ENCODE results near the gene HDGFL3. TPM values are rescaled to one million over a fixed set of nuclear protein-coding genes. Genes with fewer than 3 reads are reported as not detected.
"Not testable (repeated sequence)": the region's sequence is repeated elsewhere in the genome, so short reads cannot be mapped to it uniquely, and the experiment has no call there.

The HDGFL3 gene
- 10 to 100 TPM in 2 of 3 donors, 1 to 10 TPM in 1; 3.4 to 34.4 (median 12.2) TPM for polyA plus RNA-seq

DNA sequence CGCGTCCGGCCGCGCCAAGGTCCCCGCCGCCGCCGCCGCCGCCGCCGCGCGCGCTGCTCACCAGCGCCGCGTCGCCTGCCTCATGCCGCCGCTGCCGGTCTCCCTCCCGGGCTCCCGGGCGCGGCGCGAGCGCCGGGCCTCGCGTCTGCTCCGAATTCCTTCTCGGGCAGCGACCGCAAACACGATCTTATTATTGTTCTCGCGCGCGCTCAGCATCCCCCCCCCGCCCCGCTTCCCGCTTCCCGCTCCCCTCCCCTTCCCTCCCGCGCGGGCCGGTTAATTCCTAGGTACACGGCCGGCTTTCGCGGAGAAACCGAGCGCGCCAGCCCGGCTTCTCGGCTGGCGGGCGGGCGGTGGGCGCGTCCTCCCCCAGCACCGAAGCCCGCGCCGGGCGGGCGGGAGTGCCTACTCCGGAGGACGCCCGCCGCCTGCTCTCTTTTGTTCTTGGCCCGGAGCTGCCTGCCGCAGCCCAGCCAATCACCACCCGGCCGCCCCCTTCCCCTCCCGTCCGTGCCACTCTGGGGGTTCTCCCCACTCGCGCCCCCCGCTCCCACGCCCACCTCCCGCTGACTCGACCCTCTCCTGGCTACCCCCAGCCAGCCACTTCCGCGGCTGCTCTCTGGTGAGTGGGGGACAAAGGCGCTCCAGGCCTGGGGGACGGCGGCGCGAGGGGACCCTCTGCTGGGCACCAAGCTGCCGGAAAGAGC lies at the start of gene HDGFL3:
HDGFL3 (minus strand) TSS at position 164 of the 707 bp plus-strand sequence. CDS start 409 bp downstream, outside the sequence.
- WGBS, 3 donors = 0 to 1% (median 0%) methylated on average over 60 to 94 of the region's 94 CpGs
- peak within 1 kb of the TSS; percentile 49 for H3K27ac ChIP-seq (ENCODE audit: low read depth, low read length)

DNA sequence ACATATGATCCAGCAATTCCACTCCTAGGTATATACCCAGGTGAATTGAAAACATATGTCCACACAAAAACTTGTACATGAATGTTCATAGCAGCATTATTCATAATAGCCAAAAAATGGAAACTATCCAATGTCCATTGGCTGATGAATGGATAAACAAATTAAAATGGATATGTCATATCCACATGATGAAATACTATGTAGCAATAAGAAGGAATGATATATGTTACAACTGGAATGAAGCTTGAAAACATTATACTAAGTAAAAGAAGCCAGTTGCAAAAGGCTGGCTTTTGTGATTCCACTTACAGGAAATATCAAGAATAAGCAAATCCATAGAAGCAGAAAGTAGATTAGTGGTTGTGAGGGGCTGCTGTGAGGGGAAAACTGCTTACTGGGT lies 43.2 kb upstream of the HDGFL3 start:
- H3K27ac ChIP-seq (ENCODE audit: low read depth, low read length) = no peak overlapping the region

DNA sequence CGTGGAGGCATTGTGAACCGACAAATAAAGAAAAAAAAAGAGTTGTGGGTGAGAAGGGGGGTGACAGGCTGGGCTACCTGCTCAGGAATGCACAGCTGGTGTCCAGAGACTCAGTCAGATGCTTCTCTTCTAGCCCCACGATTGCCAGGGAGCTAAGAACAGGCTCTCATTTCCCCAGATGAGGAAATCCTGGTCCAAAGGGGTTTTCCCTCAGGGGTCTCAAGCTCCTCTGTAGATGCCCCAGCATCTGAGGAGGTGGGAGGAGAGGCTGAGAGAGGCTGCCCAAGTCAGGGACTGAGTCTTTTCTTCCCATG lies 41.4 kb upstream of the HDGFL3 start:
- no peak overlapping the region for H3K27ac ChIP-seq (ENCODE audit: low read depth, low read length)
- 9 to 38% (median 23%) methylated on average over 3 of the region's 3 CpGs for WGBS, 3 donors

DNA sequence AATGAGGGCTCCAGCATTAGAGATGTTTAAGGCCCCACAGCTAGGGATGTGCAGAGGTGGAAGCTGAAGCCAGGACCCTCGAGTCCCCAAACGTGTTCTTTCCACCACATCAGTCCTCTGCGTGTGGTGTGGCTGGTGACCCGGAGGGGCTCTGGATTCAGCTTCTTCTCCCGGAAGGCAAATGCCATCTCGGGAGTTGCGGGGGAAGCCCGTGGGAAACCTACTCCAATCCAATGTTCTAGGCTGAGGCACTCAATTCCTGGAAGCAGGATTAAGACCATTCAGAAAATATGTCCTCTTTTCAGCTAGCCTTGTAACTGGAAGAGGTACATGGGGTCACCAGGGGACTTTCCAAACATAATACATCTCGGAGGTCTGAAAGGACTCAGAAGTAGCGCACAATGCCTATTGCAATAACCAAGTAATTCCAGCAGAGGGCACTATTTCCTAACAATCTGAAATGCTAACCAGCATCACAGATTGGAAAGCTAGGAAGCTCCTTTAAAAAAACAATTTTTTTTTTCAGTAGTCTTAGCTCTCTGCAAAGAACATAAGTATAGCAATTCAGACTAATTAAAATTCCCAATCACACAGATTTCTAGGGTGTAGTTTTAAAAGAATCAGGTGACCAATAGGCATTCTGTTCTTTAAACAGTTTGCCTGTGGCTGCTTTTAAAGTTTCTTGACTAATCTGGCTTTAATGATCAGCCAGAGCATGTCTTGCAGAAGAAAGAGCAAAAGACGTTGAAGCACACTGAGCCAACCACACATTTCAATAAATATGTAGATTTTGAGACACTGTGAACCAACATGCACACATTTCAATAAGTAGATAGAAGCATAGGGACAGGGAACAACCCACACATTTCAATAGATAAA lies 40.8 kb upstream of the HDGFL3 start:
- 21 to 36% (median 30%) methylated on average over 11 of the region's 11 CpGs for WGBS, 3 donors
- no peak overlapping the region for H3K27ac ChIP-seq (ENCODE audit: low read depth, low read length)

DNA sequence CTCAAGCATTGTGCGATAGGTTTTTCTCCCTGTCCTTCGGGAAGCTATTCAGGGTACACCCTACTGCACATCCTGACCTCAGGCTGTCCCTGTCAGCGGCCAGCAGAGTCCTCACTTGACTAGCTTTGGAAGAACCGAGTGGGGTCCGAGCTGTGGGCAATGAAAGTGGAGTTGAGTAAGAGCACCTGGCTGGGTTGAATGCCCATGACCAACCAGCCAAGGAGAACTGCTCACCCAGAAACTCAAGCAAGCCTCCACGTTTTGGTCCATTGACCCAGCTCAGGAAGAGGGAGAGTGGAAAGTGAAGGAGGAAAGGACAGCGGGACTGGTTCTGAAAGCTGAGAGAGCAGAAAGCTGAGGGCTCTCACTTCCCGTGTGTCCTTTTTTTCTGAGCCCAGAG lies 36.0 kb upstream of the HDGFL3 start:
- H3K27ac ChIP-seq (ENCODE audit: low read depth, low read length) = no peak overlapping the region
- WGBS, 3 donors = 67 to 79% (median 70%) methylated on average over 8 of the region's 8 CpGs

DNA sequence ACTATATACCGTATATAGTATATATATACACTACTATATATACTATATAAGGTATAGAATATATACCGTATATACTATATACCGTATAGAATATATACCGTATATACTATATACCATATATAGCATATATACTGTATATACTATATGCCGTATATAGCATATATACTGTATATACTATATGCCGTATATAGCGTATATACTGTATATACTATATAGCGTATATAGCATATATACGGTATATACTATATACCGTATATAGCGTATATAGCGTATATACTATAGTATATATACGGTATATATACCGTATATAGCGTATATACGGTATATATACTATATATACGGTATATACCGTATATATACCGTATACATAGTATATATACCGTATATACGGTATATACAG lies 22.6 kb upstream of the HDGFL3 start:
- WGBS, 3 donors = 93 to 98% (median 95%) methylated on average over 21 of the region's 21 CpGs
- no peak overlapping the region for H3K27ac ChIP-seq (ENCODE audit: low read depth, low read length)

DNA sequence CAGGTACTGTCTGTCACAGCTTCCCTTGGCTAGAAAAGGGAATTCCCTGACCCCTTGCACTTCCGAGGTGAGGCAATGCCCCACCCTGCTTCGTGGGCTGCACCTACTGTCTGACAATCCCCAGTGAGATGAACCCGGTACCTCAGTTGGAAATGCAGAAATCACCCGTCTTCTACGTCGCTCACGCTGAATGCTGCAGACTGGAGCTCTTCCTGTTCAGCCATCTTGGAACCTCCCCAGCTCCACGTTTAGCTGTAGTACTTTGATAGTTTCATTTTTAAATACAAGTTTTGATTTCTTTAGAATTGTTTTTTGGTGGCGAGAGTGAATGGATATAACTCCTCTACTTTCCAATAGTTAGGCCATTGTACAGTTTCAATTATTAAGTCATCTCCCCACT lies 17.8 kb upstream of the HDGFL3 start:
- H3K27ac ChIP-seq (ENCODE audit: low read depth, low read length) = no peak overlapping the region
- WGBS, 3 donors = 79 to 84% (median 80%) methylated on average over 9 of the region's 9 CpGs

DNA sequence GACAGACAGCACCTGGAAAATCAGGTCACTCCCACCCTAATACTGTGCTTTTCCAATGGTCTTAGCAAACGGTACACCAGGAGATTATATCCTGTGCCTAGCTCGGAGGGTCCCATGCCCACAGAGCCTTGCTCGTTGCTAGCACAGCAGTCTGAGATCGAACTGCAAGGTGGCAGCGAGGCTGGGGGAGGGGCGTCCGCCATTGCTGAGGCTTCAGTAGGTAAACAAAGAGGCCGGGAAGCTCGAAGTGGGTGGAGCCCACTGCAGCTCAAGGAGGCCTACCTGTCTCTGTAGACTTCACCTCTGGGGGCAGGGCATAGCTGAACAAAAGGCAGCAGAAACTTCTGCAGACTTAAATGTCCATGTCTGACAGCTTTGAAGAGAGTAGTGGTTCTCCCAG lies 14.2 kb upstream of the HDGFL3 start:
- WGBS, 3 donors = 93 to 96% (median 95%) methylated on average over 9 of the region's 9 CpGs

DNA sequence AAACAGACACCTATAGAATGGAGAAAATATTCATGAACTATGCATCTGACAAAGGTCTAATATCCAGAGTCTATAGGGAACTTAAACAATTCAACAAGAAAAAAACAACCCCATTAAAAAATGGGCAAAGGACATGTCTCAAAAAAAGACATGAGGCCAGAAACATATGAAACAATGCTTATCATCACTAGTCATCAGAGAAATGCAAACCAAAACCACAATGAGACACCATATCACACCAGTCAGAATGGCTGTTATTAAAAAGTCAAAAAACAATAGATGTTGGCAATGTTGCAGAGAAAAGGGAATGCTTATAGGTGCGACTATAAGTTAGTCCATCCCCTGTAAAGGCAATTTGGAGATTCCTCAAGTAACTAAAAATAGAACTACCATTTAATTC lies 11.4 kb upstream of the HDGFL3 start:
- 83 to 93% (median 89%) methylated on average over 1 of the region's 1 CpG for WGBS, 3 donors
- H3K27ac ChIP-seq (ENCODE audit: low read depth, low read length) = no peak overlapping the region

More for the DNA sequence above, 14.2 kb upstream of the HDGFL3 start:
- H3K27ac ChIP-seq (ENCODE audit: low read depth, low read length) = not testable (repeated sequence)

DNA sequence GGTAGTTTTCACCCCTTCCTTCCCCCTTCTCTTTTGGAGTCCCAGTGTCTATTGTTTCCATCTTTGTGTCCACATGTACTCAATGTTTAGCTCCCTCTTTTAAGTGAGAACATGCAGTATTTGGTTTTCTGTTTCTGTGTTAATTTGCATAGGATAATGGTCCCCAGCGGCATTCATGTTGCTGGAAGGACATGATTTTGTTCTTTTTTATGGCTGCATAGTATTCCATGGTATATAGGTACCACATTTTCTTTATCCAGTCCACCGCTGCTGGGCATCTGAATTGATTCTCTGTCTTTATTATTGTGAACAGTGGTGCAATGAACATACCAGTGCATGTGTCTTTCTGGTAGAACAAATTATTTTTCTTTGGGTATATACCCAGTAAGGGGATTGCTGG lies 7.7 kb upstream of the HDGFL3 start:
- no peak overlapping the region for H3K27ac ChIP-seq (ENCODE audit: low read depth, low read length)
- WGBS, 3 donors = 93 to 98% (median 97%) methylated on average over 2 of the region's 2 CpGs

DNA sequence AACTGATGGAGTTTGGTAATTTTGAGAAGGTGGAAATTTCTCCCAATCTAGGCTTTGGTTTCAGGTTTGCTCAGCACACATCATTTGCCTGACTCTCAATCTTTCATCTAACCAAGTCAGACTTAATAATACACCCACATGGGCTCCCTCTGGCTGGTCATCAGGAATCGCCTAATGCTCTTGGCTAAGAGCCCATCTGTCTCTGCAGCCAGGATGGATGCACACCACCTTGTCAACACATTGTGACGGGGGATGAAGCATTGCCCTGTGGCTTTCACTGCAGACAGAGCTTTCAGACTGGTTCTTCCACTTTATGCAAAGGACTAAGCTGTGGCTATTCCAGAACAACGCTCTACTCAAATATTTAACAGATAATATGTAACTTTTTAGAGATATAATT lies 3.0 kb upstream of the HDGFL3 start:
- no peak overlapping the region for H3K27ac ChIP-seq (ENCODE audit: low read depth, low read length)
- WGBS, 3 donors = 28 to 64% (median 61%) methylated on average over 3 of the region's 3 CpGs

DNA sequence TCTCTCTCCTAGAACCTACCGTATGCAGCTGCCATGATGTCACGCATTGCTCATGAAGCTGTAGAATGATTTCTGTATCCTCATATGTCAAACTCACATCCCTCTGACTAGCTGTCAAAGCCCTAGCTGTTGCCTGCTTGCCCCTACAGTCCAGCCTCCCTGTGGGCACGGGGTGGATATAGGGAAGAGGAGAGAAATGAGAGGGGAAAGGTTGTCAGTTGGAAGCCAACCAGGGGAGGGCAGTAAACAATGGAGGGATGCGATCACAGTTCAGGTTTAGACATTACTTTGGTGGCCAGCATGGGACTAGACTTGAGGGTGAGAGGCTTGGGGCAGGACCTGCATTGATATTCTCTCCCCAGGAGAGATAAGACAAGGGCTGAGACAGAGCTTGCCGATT lies 1.7 kb upstream of the HDGFL3 start:
- WGBS, 3 donors = 73 to 88% (median 77%) methylated on average over 5 of the region's 5 CpGs
- no peak overlapping the region for H3K27ac ChIP-seq (ENCODE audit: low read depth, low read length)

DNA sequence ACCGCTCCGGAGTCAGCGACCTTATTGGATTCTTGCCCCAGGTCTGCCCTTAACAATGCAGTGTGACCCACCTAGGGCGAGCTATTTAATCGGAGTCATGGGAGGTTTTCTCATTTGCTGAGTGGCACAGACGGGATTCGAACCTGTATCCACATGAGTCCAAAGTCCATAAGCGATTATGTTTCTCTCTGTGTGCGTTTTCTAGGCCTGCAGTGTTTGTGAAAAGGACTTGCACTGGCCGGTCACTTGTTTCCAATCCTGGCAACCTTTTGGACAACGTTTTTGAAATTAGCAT lies 691 bp upstream of the HDGFL3 start:
- H3K27ac ChIP-seq (ENCODE audit: low read depth, low read length) = no peak overlapping the region
- WGBS, 3 donors = 9 to 12% (median 11%) methylated on average over 11 of the region's 11 CpGs

DNA sequence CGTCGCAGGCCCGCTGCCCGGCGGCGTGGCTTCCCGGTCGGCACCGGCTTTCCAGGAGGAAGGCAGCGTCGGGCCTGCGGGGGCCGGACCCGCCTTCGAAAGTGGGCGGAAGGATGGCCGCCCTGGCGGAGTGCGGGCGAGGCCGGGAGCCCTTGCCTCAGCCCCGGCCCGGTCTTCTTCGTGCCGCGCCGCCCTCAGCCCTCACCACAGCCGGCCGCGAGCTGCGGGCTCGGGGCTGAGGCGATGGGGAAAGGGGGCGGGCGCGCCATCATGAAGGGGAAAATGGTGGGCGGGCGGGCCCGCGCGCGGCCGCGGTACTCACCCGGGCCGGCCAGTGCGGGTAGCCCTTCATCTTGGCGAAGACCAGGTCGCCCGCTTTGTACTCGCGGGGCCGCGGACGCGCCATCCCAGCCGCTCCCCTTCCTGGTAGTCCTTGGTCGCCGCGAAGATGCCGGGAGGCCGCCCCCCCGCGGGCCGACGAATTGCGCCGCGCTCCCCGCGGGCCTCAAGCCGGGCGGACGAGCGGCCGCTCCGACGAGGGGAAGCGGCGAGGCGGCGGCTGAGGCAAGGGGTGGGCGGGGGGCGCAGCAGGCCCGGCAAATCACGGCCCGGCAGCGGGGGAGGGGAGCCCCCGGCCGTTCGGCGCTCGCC lies 489 bp downstream of the HDGFL3 start:
- peak overlapping the region; percentile 49 for H3K27ac ChIP-seq (ENCODE audit: low read depth, low read length)
- 0 to 1% (median 1%) methylated on average over 45 to 93 of the region's 93 CpGs for WGBS, 3 donors

DNA sequence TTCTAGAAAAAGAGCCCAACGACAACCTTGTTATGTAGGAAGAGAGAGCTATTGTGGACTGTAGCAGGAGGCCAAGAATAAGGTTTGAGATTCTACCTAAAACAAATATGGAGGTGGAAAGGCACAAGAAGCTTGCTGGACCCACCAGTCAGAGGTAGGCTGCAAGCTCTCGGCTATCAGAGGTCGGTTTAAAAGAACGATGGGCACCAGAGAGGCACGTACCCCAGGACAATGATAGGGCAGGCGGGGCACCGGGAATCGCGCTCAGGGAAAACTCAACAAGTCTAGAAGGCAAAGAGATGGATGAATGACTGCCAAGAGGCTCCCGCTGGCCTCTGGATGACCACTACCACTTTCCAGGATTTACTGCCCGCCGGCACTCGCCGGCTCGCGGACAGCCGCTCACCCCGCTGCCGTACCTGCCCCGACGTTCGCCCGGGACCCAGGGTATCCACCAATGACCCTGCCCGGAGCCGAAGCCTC lies 1.1 kb downstream of the HDGFL3 start:
- 1 to 15% (median 2%) methylated on average over 25 of the region's 25 CpGs for WGBS, 3 donors
- H3K27ac ChIP-seq (ENCODE audit: low read depth, low read length) = no peak overlapping the region

DNA sequence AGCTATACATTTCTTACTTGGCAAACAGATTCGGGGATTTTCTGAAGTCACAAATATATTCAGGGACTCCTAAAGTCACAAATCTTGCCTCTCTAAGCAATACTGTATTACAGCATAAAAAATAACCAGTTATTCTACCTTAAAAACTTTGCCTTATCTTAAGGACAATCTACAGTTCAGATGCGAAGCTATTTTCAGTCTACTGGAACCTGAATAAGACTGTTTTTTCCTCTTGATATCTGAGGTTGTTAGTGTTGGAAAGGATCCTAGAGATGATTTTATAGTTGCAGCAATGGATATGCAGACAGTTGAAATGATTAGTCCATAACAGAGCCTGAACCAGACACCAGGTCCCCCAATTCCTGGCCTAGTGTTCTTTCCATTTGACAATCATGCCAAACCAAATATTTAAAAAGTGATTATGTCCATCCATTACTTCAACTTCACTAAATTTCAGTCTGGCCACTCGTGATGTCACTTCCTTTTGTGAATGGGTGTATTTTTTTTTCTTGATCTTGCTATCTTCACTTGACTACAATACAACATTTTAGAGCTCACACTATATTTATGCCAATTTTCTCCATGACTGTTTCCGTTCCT lies 1.8 kb downstream of the HDGFL3 start:
- WGBS, 3 donors = 35 to 51% (median 50%) methylated on average over 4 of the region's 4 CpGs

DNA sequence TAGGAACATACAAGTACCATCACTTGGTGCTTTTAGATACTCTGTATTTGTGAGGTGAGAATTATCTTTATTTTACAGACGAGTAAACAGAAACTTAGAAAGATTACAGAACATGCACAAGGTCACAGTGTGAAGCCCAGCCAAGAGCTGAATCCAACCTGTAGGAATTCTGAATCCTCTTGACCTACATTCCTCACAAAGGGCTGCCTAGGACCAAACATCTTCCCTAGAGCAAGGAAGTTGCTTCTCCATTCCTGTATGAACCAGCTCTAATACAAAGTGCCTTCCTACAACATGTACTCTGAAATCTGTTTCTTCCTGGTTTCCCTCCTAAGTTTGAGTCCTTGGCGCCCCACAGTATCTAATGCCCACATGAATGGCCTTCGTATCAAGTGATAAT lies 2.9 kb downstream of the HDGFL3 start:
- no peak overlapping the region for H3K27ac ChIP-seq (ENCODE audit: low read depth, low read length)
- 35 to 78% (median 72%) methylated on average over 3 of the region's 3 CpGs for WGBS, 3 donors

More for the DNA sequence above, 1.8 kb downstream of the HDGFL3 start:
- H3K27ac ChIP-seq (ENCODE audit: low read depth, low read length) = no peak overlapping the region

DNA sequence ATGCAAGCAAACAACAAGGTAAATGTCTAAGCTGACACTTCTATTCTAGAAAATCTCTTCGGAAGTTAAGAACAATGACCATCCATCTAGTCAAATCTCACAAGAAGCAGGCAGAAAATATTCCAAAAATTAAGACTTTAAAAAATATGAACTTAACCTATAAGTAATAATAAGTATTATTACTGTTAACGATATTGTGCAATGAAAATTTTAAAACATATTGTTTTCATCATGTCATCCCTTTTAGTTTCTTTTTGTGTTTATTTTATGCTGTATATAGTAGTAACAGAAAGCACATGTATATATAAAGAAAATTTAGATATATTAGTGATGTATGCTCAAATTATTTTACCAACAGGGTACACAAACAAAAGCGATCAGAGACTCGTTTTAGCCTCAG lies 4.1 kb downstream of the HDGFL3 start:
- 92 to 95% (median 93%) methylated on average over 4 of the region's 4 CpGs for WGBS, 3 donors

DNA sequence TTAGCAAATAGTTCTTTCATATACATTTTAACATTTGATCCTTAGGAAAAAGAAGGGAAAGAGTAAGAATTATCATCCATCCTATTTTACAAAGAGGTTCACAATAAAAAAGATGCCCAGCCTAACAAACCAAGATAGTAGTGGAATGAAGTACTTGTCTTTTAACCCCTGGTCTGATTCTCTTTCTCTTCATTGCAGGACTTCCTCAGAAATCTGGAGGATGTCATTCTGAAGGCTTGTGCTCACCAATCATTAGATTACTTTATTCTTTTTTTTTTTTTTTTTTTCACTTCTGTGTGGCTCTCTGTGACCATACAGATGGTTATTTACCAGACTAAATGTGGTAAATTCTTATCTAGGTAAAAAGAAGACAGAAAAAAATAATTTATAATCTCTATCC lies 7.0 kb downstream of the HDGFL3 start:
- H3K27ac ChIP-seq (ENCODE audit: low read depth, low read length) = no peak overlapping the region

More for the DNA sequence above, 4.1 kb downstream of the HDGFL3 start:
- no peak overlapping the region for H3K27ac ChIP-seq (ENCODE audit: low read depth, low read length)

All from adipose tissue (tissue), 3 donors.